CD4-positive, alpha-beta T cell treated with Interleukin-17A for 1 hour (primary cell): ENCODE measurements around the gene SF3B2.
"Not testable (repeated sequence)": the region's sequence is repeated elsewhere in the genome, so short reads cannot be mapped to it uniquely, and the experiment has no call there.

Experiments used
- DNase-seq: peaks from one replicate; pipeline ENCODE4 v3.0.0-alpha.2; 2020

The SF3B2 gene

DNA sequence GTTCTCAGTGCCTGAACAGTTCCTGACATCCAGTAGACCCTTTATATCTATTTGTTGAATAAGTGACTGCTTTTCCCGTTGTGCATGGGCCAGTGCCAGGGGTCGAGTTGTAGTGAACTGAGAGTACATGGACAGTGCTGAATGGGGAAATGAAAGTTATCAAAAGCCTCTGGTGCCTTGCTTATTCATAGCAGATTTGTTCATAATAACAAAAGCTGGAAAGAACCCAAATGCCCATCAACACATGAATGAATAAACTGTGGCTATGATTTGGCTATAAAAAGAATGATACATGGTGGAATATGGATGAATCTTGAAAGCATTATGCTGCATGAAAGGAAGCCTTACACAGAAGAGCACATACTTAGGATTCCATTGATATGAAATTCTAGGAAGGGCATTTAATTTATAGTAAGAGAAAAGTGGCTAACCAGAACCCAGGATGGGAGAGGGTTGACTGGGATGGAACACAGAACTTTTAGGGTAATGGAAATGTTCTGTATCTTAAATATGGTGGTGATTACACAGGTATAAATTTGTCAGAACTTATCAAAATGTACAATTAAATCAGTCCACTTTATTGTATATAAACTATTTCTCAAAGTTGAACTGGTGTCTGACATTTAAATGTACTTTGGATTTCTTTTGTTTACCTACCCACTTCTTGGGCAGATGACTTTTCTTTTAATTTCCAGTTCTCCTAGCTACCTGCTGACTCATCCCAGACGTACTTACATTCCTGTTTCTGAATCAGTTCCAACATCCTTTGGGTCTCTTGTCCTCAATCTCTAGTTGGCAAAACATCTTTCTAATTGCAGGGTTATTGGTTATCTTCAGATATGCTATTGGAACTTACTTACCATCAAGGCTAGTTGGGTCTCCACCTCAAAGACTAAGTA is 60.7 kb downstream of the SF3B2 start:
- no peak for DNase-seq

- DNase-seq = not testable (repeated sequence)
Measured at GRCh38 chr11:66114957-66115356, 62.8 kb downstream of the SF3B2 start.

- peak; percentile 74 for DNase-seq
Measured at GRCh38 chr11:66115638-66116301, 63.6 kb downstream of the SF3B2 start.

GRCh38 chr11:66116576-66117361 is 64.6 kb downstream of the SF3B2 start:
- no peak for DNase-seq

GRCh38 chr11:66118847-66119246 is 66.7 kb downstream of the SF3B2 start:
- DNase-seq = no peak
